ENCODE results near the gene ZC3H12D.

ZC3H12D gene

DNA sequence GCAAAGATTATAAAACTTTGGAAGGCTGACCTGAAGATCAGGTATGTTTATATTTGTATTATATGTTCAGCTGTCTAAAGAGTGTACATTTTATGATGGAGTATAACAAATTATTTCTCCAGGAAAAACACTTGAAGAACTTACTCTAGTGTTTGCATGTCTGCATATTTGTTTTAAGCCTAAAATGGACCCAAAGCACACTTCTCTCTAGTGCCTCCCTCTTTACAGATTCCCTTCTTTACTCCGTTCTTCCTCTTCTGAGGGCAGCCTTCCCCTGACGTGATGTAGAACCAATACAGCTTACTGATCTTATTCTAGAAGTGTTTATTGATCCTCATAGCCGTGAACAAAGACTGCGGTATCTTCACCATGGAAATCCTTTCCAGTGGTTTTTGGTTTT, 70.8 kb downstream of the ZC3H12D start:
- DNase-seq (ENCODE audit: low spot score) = no peak

- no peak for DNase-seq (ENCODE audit: low spot score)
Measured at GRCh38 chr6:149410557-149410956, 74.3 kb downstream of the ZC3H12D start.

DNA sequence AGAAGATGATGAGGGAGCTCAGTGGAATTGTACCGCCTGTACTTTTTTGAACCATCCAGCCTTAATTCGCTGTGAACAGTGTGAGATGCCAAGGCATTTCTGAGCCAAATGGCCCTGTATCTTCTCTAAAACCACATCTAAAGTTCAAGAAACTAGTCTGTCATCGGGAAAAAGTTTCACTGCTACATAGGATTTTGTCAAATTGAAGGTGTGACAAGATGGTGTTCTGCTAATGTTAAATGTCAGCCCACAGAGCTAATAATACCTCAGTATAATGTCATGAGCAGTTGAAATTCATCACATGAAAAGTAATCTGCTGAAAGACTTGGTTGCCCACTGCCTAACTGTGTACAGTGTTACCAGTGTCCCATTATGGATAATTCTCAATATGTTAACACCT, 75.2 kb downstream of the ZC3H12D start:
- DNase-seq (ENCODE audit: low spot score) = no peak

DNA sequence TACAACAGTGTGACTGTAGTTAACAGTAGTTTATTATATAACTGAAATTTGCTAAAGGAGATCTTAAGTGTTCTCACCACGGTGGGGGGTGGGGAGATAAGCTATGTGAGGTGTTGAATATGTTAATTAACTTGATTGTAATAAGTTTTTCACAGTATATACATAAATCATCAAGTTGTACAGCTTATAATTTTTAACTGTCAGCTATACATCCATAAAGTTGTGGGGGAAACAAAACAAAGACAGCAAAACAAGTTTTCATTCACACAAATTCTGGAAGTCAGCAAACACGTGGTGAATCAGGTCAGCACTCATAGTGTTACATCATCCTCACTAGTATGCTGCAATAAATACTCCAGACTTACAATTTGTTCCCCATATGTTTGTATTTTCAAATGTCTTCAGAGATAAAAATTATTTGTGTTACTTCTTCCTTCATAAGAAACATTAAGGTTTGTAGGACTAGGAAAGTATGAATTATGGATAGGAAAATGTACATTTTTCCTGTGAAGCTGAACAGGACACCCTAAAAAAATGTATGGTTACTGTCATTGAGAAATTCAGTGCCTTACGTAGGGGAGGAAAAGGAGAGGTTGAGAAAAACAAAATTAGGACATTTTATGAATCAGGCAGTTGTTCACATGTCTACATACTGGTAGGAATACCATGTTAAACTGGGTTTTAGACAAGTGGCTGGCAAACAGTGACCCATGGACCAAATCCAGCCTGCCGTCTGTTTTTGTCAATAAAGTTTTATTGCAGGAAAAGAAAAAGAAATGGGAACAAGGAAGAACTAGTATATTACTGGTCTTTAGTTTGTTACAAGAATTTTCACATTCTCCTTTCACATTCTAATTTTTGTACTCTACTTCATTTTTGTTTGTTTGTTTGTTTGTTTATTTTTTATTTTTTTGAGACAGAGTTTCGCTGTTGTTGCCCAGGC, 78.7 kb downstream of the ZC3H12D start:
- no peak for DNase-seq (ENCODE audit: low spot score)

DNA sequence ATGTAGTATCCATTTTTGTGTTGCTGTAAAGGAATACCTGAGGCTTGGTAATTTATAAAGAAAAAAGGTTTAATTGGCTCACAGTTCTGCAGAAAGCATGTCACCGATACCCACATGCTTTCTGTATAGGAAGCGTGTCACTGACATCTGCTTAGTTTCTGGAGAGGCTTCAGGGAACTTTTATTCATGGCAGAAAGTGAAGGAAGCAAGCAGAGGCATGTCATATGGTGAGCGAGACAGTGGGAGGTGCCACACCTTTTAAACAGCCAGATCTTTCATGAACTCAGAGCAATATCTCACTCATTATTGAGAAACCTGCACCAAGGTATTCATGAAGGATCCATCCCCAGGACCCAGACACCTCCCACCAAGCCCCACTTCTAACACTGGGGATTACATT, 81.3 kb downstream of the ZC3H12D start:
- DNase-seq (ENCODE audit: low spot score) = no peak

DNA sequence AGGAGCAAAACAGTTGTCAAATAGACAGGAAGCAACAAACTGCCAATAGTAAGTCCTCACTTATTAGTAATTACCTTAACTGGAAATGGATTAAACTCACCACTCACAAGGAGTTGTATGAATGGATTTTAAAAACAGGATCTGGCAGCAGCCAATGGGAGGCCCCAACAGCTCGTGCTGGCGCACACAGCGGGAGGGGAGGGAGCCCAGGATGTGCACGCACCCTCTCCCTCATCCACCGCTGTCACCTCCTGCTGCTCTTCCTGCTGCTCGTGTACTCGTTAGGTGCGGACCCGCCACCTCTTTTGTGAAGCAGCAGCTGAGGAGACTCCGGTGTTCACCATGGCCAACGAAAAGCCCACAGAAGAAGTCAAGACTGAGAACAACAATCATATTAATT, 84.8 kb downstream of the ZC3H12D start, which contains the start of gene SUMO4:
TSS of gene SUMO4 (plus strand) at position 213 of the 400 bp plus-strand sequence. CDS start at position 343, 130 bp downstream.
- no peak for DNase-seq (ENCODE audit: low spot score)

DNA sequence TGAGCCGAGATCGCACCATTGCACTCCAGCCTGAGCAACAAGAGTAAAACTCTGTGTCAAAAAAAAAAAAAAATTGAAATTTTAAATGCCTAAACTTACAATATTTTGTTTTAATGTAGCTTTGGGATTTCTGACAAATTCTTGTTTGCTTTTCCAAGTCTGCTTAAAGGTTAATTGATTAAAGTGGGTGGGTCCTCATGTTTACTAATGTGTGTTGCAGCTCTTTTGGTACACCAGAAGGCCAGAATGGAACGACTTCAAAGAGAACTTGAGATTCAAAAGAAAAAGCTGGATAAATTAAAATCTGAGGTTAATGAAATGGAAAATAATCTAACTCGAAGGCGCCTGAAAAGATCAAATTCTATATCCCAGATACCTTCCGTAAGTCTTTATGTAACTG, 87.4 kb downstream of the ZC3H12D start:
- no peak for DNase-seq (ENCODE audit: low spot score)
